Posterior vena cava (tissue), 2 donors: ENCODE data around the gene OR4A5. TPM values are rescaled to one million over a fixed set of nuclear protein-coding genes. Genes with fewer than 3 reads are reported as not detected.
"Not testable (repeated sequence)": the region's sequence is repeated elsewhere in the genome, so short reads cannot be mapped to it uniquely, and the experiment has no call there.

ENCODE experiments used
- DNase-seq: peaks from one replicate; pipeline ENCODE4 v3.0.0-alpha.2; 2020; ENCODE audit warnings: low spot score
- intact Hi-C, 2 donors: fragments of 100-400 bp; cut with DNase I; formaldehyde crosslinking; loops; one replicate each; pipeline versions ENCODE4 v1.14.1 to v1.14.2; 2022 to 2023
- long read RNA-seq, 2 donors: library from polyadenylated mRNA; unstranded; transcript quantifications; one replicate each; pipeline ENCODE4 v2.0.0, GENCODE V29; 2020 to 2021
- total RNA-seq, 2 donors: library from RNA; stranded (reverse); fragmentation: NEBNext Ultra II Directional; extraction: Animal tissue kit (Norgen Biotek cat#: 25700); gene quantifications; one replicate each; pipeline ENCODE4 v1.2.1, GENCODE V29; 2021
- donor health status: DM: yes; HTN: yes; CAD: no.
- donor health status: DM: yes; HTN: yes; CAD: no.

Gene OR4A5
- not detected for total RNA-seq
- long read RNA-seq, donor 1: 0 reads
- long read RNA-seq, donor 2: 0 reads

GRCh38 chr11:54706532-54706931 is at the start of gene OR4A5:
Gene OR4A5, plus strand, starts transcription at chr11:54706832. Its CDS starts 53 bp downstream, at chr11:54706885.
- intact Hi-C loops, DNase-seq: not testable (repeated sequence)

- intact Hi-C loops: not testable (repeated sequence)
These were observed 13.5 kb downstream of the OR4A5 start for GRCh38 chr11:54720094-54720493.

More at GRCh38 chr11:54720094-54720493, 13.5 kb downstream of the OR4A5 start:
- not testable (repeated sequence) for DNase-seq

Other genes starting within 250 kb of the OR4A5 start
- gene OR4C46, start 102.8 kb upstream of the OR4A5 start, total RNA-seq: not detected